Thyroid gland (tissue), 4 donors: Measurements from ENCODE around the gene DENND5B.

Experiments
- POLR2A ChIP-seq, 2 donors: fragments of 450-650 bp; IDR thresholded peaks; one replicate each; pipeline ENCODE4 v1.6.1; 2017; ENCODE audit warnings: antibody characterized with exemption in 2 of 2, mild to moderate bottlenecking in 2 of 2, moderate library complexity in 1 of 2
- TF ChIP-seq, protein P1 (sequence below), 6 experiments: fragments of 200-600 bp in 3 of 6; fragments of 450-650 bp in 3 of 6; sonication (generic) in 3 of 6; IDR thresholded peaks; one replicate each; pipeline ENCODE4 v1.5.1; 2016 to 2019; ENCODE audit warnings: antibody characterized with exemption in 6 of 6, mild to moderate bottlenecking in 2 of 6, inconsistent platforms in 1 of 6, moderate library complexity in 1 of 6

GRCh38 chr12:31491841-31492598 lies 98.9 kb downstream of the DENND5B start:
- no peak for TF ChIP-seq POLR2A (IDR thresholded peaks at IDR 0.05)
- TF ChIP-seq, protein P1, sequence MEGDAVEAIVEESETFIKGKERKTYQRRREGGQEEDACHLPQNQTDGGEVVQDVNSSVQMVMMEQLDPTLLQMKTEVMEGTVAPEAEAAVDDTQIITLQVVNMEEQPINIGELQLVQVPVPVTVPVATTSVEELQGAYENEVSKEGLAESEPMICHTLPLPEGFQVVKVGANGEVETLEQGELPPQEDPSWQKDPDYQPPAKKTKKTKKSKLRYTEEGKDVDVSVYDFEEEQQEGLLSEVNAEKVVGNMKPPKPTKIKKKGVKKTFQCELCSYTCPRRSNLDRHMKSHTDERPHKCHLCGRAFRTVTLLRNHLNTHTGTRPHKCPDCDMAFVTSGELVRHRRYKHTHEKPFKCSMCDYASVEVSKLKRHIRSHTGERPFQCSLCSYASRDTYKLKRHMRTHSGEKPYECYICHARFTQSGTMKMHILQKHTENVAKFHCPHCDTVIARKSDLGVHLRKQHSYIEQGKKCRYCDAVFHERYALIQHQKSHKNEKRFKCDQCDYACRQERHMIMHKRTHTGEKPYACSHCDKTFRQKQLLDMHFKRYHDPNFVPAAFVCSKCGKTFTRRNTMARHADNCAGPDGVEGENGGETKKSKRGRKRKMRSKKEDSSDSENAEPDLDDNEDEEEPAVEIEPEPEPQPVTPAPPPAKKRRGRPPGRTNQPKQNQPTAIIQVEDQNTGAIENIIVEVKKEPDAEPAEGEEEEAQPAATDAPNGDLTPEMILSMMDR (IDR thresholded peaks at IDR 0.05): no peak
